B cell (primary cell): Measurements from ENCODE around the gene SH3RF3. TPM values are rescaled to one million over a fixed set of nuclear protein-coding genes. Genes with fewer than 3 reads are reported as not detected.

ENCODE experiments used
- ATAC-seq: fragments of 200-7000 bp; cut with Tn5 transposase; one replicate; pipeline ENCODE4 v1.10.0; 2021; ENCODE audit warnings: low read depth, mild to moderate bottlenecking, moderate number of reproducible peaks, moderate library complexity
- CTCF ChIA-PET: fragments of 350-600 bp; sonication (Branson Sonifier 250); formaldehyde crosslinking; loops from one replicate; lab custom pipeline; 2021; ENCODE audit warnings: antibody characterized with exemption, inconsistent platforms; lab: Charles Lee
- POLR2A ChIA-PET: fragments of 350-600 bp; sonication (Branson Sonifier 250); formaldehyde crosslinking; loops from one replicate; lab custom pipeline; 2021; ENCODE audit warnings: antibody characterized with exemption; lab: Charles Lee
- DNase-seq: peaks from one replicate; pipeline ENCODE4 v3.0.0; 2013
- H2AFZ ChIP-seq: 2 replicates; pipeline ENCODE4 v1.6.1; 2012; ENCODE audit warnings: mild to moderate bottlenecking, low read depth, low read length; ENCODE audit not compliant: insufficient read depth, poor library complexity, severe bottlenecking
- H3K27ac ChIP-seq, 2 donors: 1 replicate in 1 of 2; 2 replicates in 1 of 2; pipeline ENCODE4 v1.5.1; 2012 to 2013; ENCODE audit warnings: low read length in 2 of 2, mild to moderate bottlenecking in 2 of 2, moderate library complexity in 1 of 2
- H3K27me3 ChIP-seq, 4 experiments: fragments of 200-600 bp in 1 of 4; sonication (generic) in 1 of 4; replicated peaks in 1 of 4; 1 replicate in 2 of 4; 2 replicates in 2 of 4; pipeline versions ENCODE4 v1.6.1 to v1.7.0; 2013 to 2016; ENCODE audit warnings: low read length in 3 of 4, mild to moderate bottlenecking in 2 of 4, mixed read lengths in 1 of 4, moderate library complexity in 1 of 4; ENCODE audit not compliant: insufficient read depth in 4 of 4, control insufficient read depth in 3 of 4; ENCODE audit errors: control extremely low read depth in 1 of 4
- H3K36me3 ChIP-seq, 2 experiments: replicated peaks in 1 of 2; 1 replicate in 1 of 2; 2 replicates in 1 of 2; pipeline versions ENCODE4 v1.6.1 to v1.7.1; 2013; ENCODE audit warnings: low read length in 1 of 2; ENCODE audit not compliant: insufficient read depth in 2 of 2, control insufficient read depth in 1 of 2; ENCODE audit errors: control extremely low read depth in 1 of 2, extremely low read depth in 1 of 2
- H3K4me1 ChIP-seq, 2 donors: fragments of 200-600 bp in 1 of 2; sonication (generic) in 1 of 2; 1 replicate in 1 of 2; 2 replicates in 1 of 2; pipeline versions ENCODE4 v1.5.1 to v1.6.1; 2013 to 2017; ENCODE audit warnings: low read length in 2 of 2; ENCODE audit not compliant: control insufficient read depth in 2 of 2, insufficient read depth in 2 of 2
- H3K4me2 ChIP-seq: replicated peaks from 2 replicates; pipeline ENCODE3; 2012; ENCODE audit warnings: mild to moderate bottlenecking, low read depth, low read length; ENCODE audit not compliant: poor library complexity, severe bottlenecking
- H3K4me3 ChIP-seq, 5 experiments: fragments of 200-600 bp in 1 of 5; sonication (generic) in 1 of 5; 1 replicate in 3 of 5; 2 replicates in 2 of 5; pipeline versions ENCODE4 v1.5.1 to v1.7.0; 2011 to 2016; ENCODE audit warnings: low read length in 4 of 5, mild to moderate bottlenecking in 4 of 5, low read depth in 2 of 5, control low read depth in 1 of 5, moderate library complexity in 1 of 5; ENCODE audit not compliant: insufficient read depth in 1 of 5; ENCODE audit errors: control extremely low read depth in 1 of 5, extremely low read depth in 1 of 5
- H3K79me2 ChIP-seq: fragments of 200-600 bp; sonication (generic); one replicate; pipeline ENCODE4 v1.6.0; 2016; ENCODE audit warnings: low read length; ENCODE audit not compliant: control insufficient read depth, insufficient read depth
- H3K9ac ChIP-seq: fragments of 200-600 bp; sonication (generic); 2 replicates; pipeline ENCODE4 v1.6.1; 2017; ENCODE audit warnings: mild to moderate bottlenecking, low read length, moderate library complexity
- H3K9me3 ChIP-seq, 3 donors: one replicate each; pipeline versions ENCODE4 v1.6.1 to v1.7.1; 2013; ENCODE audit warnings: low read length in 2 of 3; ENCODE audit not compliant: control insufficient read depth in 2 of 3, insufficient read depth in 1 of 3; ENCODE audit errors: control extremely low read depth in 1 of 3
- H4K20me1 ChIP-seq: 2 replicates; pipeline ENCODE4 v1.6.0; 2012; ENCODE audit warnings: mild to moderate bottlenecking, low read length; ENCODE audit not compliant: insufficient read depth, control insufficient read depth, poor library complexity, severe bottlenecking
- H3K27ac Mint-ChIP-seq: one replicate; pipeline ENCODE4 v1.8.0; 2021; ENCODE audit warnings: mixed read lengths
- H3K27me3 Mint-ChIP-seq: one replicate; pipeline ENCODE4 v1.8.0; 2021; ENCODE audit warnings: mixed read lengths
- H3K4me1 Mint-ChIP-seq: one replicate; pipeline ENCODE4 v1.8.0; 2021; ENCODE audit warnings: mixed read lengths
- H3K4me3 Mint-ChIP-seq: one replicate; pipeline ENCODE4 v1.8.0; 2021; ENCODE audit warnings: mixed read lengths
- H3K9me3 Mint-ChIP-seq: one replicate; pipeline ENCODE4 v1.8.0; 2022; ENCODE audit warnings: mixed read lengths; ENCODE audit not compliant: insufficient read depth
- CTCF ChIP-seq: fragments of 200-600 bp; IDR thresholded peaks from one replicate; pipeline ENCODE4 v1.8.0; 2022; ENCODE audit warnings: antibody characterized with exemption, mild to moderate bottlenecking
- EZH2 ChIP-seq: IDR thresholded peaks from 2 replicates; pipeline ENCODE4 v1.6.1; 2012; ENCODE audit warnings: borderline replicate concordance, low read depth, mild to moderate bottlenecking, moderate library complexity, low read length; ENCODE audit not compliant: insufficient read depth, poor library complexity, severe bottlenecking
- WGBS: methylation state at CpG from one replicate; pipeline ENCODE4 v1.1.5; 2013; ENCODE audit warnings: missing lambda C conversion rate; ENCODE audit not compliant: insufficient coverage; 5-methylcytosine and 5-hydroxymethylcytosine counted together
- intact Hi-C: fragments of 100-400 bp; cut with micrococcal nuclease; formaldehyde crosslinking; loops from one replicate; pipeline ENCODE4 v1.10.0; 2022
- polyA plus RNA-seq: library from polyadenylated mRNA; depleted of rRNA; stranded (reverse); fragments of >200 nt; gene quantifications from 2 replicates; pipeline ENCODE4 v1.2.3, GENCODE V29; 2012
- total RNA-seq, 2 donors: library from RNA; stranded (reverse); fragments of 120-200 nt in 1 of 2; gene quantifications; 1 replicate in 1 of 2; 2 replicates in 1 of 2; pipeline versions ENCODE4 v1.2.3 to v1.2.4, GENCODE V29; 2013 to 2022

SH3RF3 gene
- total and polyA plus RNA-seq, 2 donors (not counting 1 experiment from before 2014, with no cell fraction given): 0.07 to 1.2 TPM

- Histone ChIP-seq H3K9me3 (no peaks in the 10 kb centered on the region), H3K4me2 (no peak overlapping the region), H2AFZ (no peak overlapping the region), H3K4me1 (no peaks in the 10 kb centered on the region), H3K27me3 (no peaks in the 10 kb centered on the region), H3K79me2 (no peaks in the 10 kb centered on the region), H3K4me3 (no peak overlapping the region), H3K9ac (no peak overlapping the region), H4K20me1 (no peaks in the 10 kb centered on the region), H3K27ac (no peak overlapping the region), H3K36me3 (no peaks in the 10 kb centered on the region)
- no peaks in the 10 kb centered on the region for H3K9me3 Mint-ChIP-seq
- no peak overlapping the region for H3K4me3 Mint-ChIP-seq
- WGBS: 88% methylated on average over 5 of the region's 5 CpGs
- ChIA-PET CTCF (interaction anchor here (1.0 to 1.2 kb wide), 2 partner anchors 386 to 584 kb away, joined by 3 read pairs; no protein-coding TSS in a partner anchor), POLR2A (no interaction called here)
- no peak overlapping the region for H3K27ac Mint-ChIP-seq
- peaks cover 8% of the 10 kb centered on the region for H3K27me3 Mint-ChIP-seq
- no peak for DNase-seq
- intact Hi-C loops: loop anchor here (5.0 kb wide), 1 partner anchor 821 kb away; no protein-coding TSS in a partner anchor
- TF ChIP-seq EZH2 (no peak), CTCF (no peak)
- H3K4me1 Mint-ChIP-seq: no peaks in the 10 kb centered on the region
- no peak for ATAC-seq
Observed at GRCh38 chr2:109513230-109513629, 384.2 kb downstream of the SH3RF3 start.

- POLR2A ChIA-PET: no interaction called here
- H3K27ac ChIP-seq: no peak overlapping the region
- H3K4me3 Mint-ChIP-seq: no peak overlapping the region
- no peaks in the 10 kb centered on the region for H3K9me3 Mint-ChIP-seq
- 66% methylated on average over 20 of the region's 20 CpGs for WGBS
- H3K4me1 Mint-ChIP-seq: no peaks in the 10 kb centered on the region
- intact Hi-C loops: loop anchor here (5.0 kb wide), 1 partner anchor 822 kb away; no protein-coding TSS in a partner anchor
- H3K9me3 ChIP-seq: no peaks in the 10 kb centered on the region
- H2AFZ ChIP-seq: no peak overlapping the region
- no peak overlapping the region for H3K4me3 ChIP-seq
- H3K27me3 ChIP-seq: no peaks in the 10 kb centered on the region
- H3K36me3 ChIP-seq: no peaks in the 10 kb centered on the region
- H3K4me2 ChIP-seq: no peak overlapping the region
- no peak overlapping the region for H3K27ac Mint-ChIP-seq
- peaks cover 5% of the 10 kb centered on the region for H3K27me3 Mint-ChIP-seq
- TF ChIP-seq CTCF (no peak), EZH2 (no peak)
- CTCF ChIA-PET: interaction anchor here (1.0 to 1.2 kb wide), 3 partner anchors 15 to 585 kb away, joined by 3 read pairs; no protein-coding TSS in a partner anchor
- ATAC-seq (no peak), DNase-seq (no peak)
- no peak overlapping the region for H3K9ac ChIP-seq
- H3K79me2 ChIP-seq: no peaks in the 10 kb centered on the region
- H3K4me1 ChIP-seq: no peaks in the 10 kb centered on the region
- no peaks in the 10 kb centered on the region for H4K20me1 ChIP-seq
Observed at GRCh38 chr2:109513749-109514588, 385.0 kb downstream of the SH3RF3 start.
